HEK293 (cell line): ENCODE data around the gene USP17L18.
"Not testable (repeated sequence)": the region's sequence is repeated elsewhere in the genome, so short reads cannot be mapped to it uniquely, and the experiment has no call there.

Experiments used
- CTCF ChIA-PET: fragments of 350-600 bp; formaldehyde crosslinking; extraction: SDS; loops from one replicate; lab custom pipeline; 2021; ENCODE audit warnings: antibody characterized with exemption; lab: Yijun Ruan, JAX
- POLR2A ChIA-PET: fragments of 300-600 bp; formaldehyde crosslinking; extraction: SDS; loops from one replicate; lab custom pipeline; 2020; ENCODE audit warnings: antibody characterized with exemption, inconsistent platforms; lab: Yijun Ruan, JAX
- H3K27ac ChIP-seq: fragments of 200-500 bp; sonication (Bioruptor generic); 2 replicates; pipeline ENCODE4 v1.5.1; 2014; ENCODE audit warnings: low read depth, low read length, control low read depth, inconsistent platforms; ENCODE audit errors: extremely low read depth
- H3K36me3 ChIP-seq, 2 experiments: fragments of 200-500 bp in 1 of 2; sonication (Bioruptor generic) in 1 of 2; 1 replicate in 1 of 2; 2 replicates in 1 of 2; pipeline ENCODE4 v1.5.1; 2014 to 2017; ENCODE audit warnings: inconsistent platforms in 2 of 2, low read length in 2 of 2; ENCODE audit not compliant: control insufficient read depth in 2 of 2, insufficient read depth in 1 of 2
- H3K4me1 ChIP-seq: fragments of 200-500 bp; sonication (Bioruptor generic); 2 replicates; pipeline ENCODE4 v1.5.1; 2014; ENCODE audit warnings: mild to moderate bottlenecking, low read length, inconsistent platforms; ENCODE audit not compliant: control insufficient read depth, insufficient read depth
- H3K4me3 ChIP-seq: 2 replicates; pipeline ENCODE4 v1.5.1; 2011; ENCODE audit warnings: low read depth, mild to moderate bottlenecking, control low read depth, low read length, moderate library complexity
- H3K9me3 ChIP-seq: fragments of 200-500 bp; sonication (Bioruptor generic); 2 replicates; pipeline ENCODE4 v1.5.1; 2014; ENCODE audit warnings: low read depth, low read length, inconsistent platforms; ENCODE audit not compliant: control insufficient read depth, insufficient read depth

Gene USP17L18

DNA sequence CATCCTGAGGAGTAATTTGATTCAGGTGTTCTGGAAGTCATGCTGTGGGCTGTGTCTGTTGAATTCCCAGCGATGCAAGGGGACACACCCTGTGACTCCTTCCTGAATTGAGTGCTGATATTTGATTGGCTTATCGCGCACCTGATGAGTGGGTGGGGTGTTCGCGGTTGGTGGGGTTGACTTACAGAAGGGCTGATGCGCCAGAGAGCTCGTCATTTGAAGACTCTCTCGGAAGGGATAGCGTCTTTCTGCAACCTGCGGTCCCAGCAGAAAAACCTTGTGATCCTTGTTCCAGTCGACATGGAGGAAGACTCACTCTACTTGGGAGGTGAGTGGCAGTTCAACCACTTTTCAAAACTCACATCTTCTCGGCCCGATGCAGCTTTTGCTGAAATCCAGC, 4.6 kb downstream of the USP17L18 start, which contains the start of gene USP17L19:
Gene USP17L19 (plus strand): TSS at position 301 of the 400 bp plus-strand sequence. CDS start 0 bp downstream, at position 301.
- H3K4me1 ChIP-seq, H3K36me3 ChIP-seq, CTCF ChIA-PET, POLR2A ChIA-PET, H3K4me3 ChIP-seq, H3K27ac ChIP-seq, H3K9me3 ChIP-seq: not testable (repeated sequence)

DNA sequence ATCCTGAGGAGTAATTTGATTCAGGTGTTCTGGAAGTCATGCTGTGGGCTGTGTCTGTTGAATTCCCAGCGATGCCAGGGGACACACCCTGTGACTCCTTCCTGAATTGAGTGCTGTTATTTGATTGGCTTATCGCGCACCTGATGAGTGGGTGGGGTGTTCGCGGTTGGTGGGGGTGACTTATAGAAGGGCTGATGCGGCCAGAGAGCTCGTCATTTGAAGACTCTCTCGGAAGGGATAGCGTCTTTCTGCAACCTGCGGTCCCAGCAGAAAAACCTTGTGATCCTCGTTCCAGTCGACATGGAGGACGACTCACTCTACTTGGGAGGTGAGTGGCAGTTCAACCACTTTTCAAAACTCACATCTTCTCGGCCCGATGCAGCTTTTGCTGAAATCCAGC, 9.4 kb downstream of the USP17L18 start, which contains the start of gene USP17L20:
Gene USP17L20 (plus strand): TSS at position 301 of the 400 bp plus-strand sequence. CDS start 0 bp downstream, at position 301.
- H3K4me1 ChIP-seq, H3K27ac ChIP-seq, CTCF ChIA-PET, H3K9me3 ChIP-seq, H3K4me3 ChIP-seq, POLR2A ChIA-PET, H3K36me3 ChIP-seq: not testable (repeated sequence)

DNA sequence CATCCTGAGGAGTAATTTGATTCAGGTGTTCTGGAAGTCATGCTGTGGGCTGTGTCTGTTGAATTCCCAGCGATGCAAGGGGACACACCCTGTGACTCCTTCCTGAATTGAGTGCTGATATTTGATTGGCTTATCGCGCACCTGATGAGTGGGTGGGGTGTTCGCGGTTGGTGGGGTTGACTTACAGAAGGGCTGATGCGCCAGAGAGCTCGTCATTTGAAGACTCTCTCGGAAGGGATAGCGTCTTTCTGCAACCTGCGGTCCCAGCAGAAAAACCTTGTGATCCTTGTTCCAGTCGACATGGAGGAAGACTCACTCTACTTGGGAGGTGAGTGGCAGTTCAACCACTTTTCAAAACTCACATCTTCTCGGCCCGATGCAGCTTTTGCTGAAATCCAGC, 14.1 kb downstream of the USP17L18 start, which contains the start of gene USP17L21:
Gene USP17L21 (plus strand): TSS at position 301 of the 400 bp plus-strand sequence. CDS start 0 bp downstream, at position 301.
- H3K27ac ChIP-seq, H3K9me3 ChIP-seq, H3K36me3 ChIP-seq, H3K4me1 ChIP-seq, CTCF ChIA-PET, POLR2A ChIA-PET, H3K4me3 ChIP-seq: not testable (repeated sequence)

DNA sequence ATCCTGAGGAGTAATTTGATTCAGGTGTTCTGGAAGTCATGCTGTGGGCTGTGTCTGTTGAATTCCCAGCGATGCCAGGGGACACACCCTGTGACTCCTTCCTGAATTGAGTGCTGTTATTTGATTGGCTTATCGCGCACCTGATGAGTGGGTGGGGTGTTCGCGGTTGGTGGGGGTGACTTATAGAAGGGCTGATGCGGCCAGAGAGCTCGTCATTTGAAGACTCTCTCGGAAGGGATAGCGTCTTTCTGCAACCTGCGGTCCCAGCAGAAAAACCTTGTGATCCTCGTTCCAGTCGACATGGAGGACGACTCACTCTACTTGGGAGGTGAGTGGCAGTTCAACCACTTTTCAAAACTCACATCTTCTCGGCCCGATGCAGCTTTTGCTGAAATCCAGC, 18.9 kb downstream of the USP17L18 start, which contains the start of gene USP17L22:
Gene USP17L22 (plus strand): TSS at position 301 of the 400 bp plus-strand sequence. CDS start 0 bp downstream, at position 301.
- POLR2A ChIA-PET, H3K27ac ChIP-seq, CTCF ChIA-PET, H3K36me3 ChIP-seq, H3K9me3 ChIP-seq, H3K4me3 ChIP-seq, H3K4me1 ChIP-seq: not testable (repeated sequence)

DNA sequence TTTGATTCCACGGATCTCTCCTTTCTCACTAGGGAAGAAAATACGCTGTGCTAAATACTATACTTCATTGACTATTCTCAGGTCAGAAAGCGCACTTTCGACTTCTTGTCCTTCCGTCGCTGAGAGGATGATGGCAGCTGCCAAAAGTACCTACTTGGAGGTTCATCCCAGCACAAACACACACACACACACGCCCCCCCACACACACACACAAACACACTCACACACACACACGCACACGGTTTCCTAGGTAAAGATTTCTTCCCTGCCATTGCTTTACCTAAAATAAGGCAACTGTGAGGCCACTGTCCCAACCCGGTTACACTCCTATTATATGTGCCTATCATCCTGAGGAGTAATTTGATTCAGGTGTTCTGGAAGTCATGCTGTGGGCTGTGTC, 23.3 kb downstream of the USP17L18 start:
- H3K9me3 ChIP-seq, CTCF ChIA-PET, H3K4me3 ChIP-seq, POLR2A ChIA-PET, H3K4me1 ChIP-seq, H3K27ac ChIP-seq, H3K36me3 ChIP-seq: not testable (repeated sequence)
